ENCODE measurements around the gene ST3GAL4.

- peak; percentile 87 for TF ChIP-seq CTCF (IDR thresholded peaks at IDR 0.05)
- no peak for TF ChIP-seq ZFX (IDR thresholded peaks at IDR 0.05; ENCODE audit: borderline replicate concordance)
Observed at GRCh38 chr11:126310200-126310991, 45.1 kb upstream of the ST3GAL4 start.

Measured in 22Rv1 (cell line).